Spleen (tissue), 11 donors: Measurements from ENCODE around the gene MRPS34. TPM values are rescaled to one million over a fixed set of nuclear protein-coding genes. Genes with fewer than 3 reads are reported as not detected.

Source experiments
- DNase-seq: peaks from one replicate; pipeline ENCODE4 v3.0.0-alpha.2; 2020
- H3K27ac ChIP-seq, 8 donors: fragments of 200-600 bp; sonication (generic) in 7 of 8; 1 replicate in 4 of 8; 2 replicates in 4 of 8; pipeline versions ENCODE4 v1.5.0 to v1.8.0; 2016 to 2021; ENCODE audit warnings: inconsistent platforms in 4 of 8, mild to moderate bottlenecking in 4 of 8, moderate library complexity in 1 of 8
- H3K27me3 ChIP-seq, 7 donors: fragments of 200-600 bp; sonication (generic) in 6 of 7; replicated peaks in 1 of 7; 1 replicate in 4 of 7; 2 replicates in 3 of 7; pipeline versions ENCODE4 v1.5.0 to v1.8.0; 2016 to 2021; ENCODE audit warnings: inconsistent platforms in 3 of 7, mild to moderate bottlenecking in 1 of 7
- H3K36me3 ChIP-seq, 6 donors: fragments of 200-600 bp; sonication (generic) in 5 of 6; 1 replicate in 4 of 6; 2 replicates in 2 of 6; pipeline versions ENCODE4 v1.5.0 to v1.8.0; 2016 to 2021; ENCODE audit warnings: inconsistent platforms in 2 of 6
- H3K4me1 ChIP-seq, 6 donors: fragments of 200-600 bp; sonication (generic) in 5 of 6; 1 replicate in 3 of 6; 2 replicates in 3 of 6; pipeline versions ENCODE4 v1.5.0 to v1.8.0; 2016 to 2021; ENCODE audit warnings: inconsistent platforms in 3 of 6
- H3K4me3 ChIP-seq, 8 donors: fragments of 200-600 bp; sonication (generic) in 7 of 8; 1 replicate in 4 of 8; 2 replicates in 4 of 8; pipeline versions ENCODE4 v1.5.0 to v1.8.0; 2016 to 2021; ENCODE audit warnings: inconsistent platforms in 4 of 8, mild to moderate bottlenecking in 4 of 8, moderate library complexity in 2 of 8
- H3K9me3 ChIP-seq, 8 donors: fragments of 200-600 bp; sonication (generic) in 7 of 8; 1 replicate in 4 of 8; 2 replicates in 4 of 8; pipeline versions ENCODE4 v1.5.0 to v1.8.0; 2016 to 2021; ENCODE audit warnings: inconsistent platforms in 4 of 8
- CTCF ChIP-seq, 11 experiments: fragments of 200-600 bp in 7 of 11; fragments of 450-650 bp in 4 of 11; sonication (generic) in 4 of 11; IDR thresholded peaks in 8 of 11; conservative IDR thresholded peaks in 3 of 11; 1 replicate in 7 of 11; 2 replicates in 4 of 11; pipeline versions ENCODE4 v1.4.0 to v1.8.0; 2016 to 2021; ENCODE audit warnings: antibody characterized with exemption in 11 of 11, inconsistent platforms in 4 of 11, mild to moderate bottlenecking in 1 of 11
- POLR2A ChIP-seq, 3 donors: fragments of 450-650 bp; IDR thresholded peaks; one replicate each; pipeline ENCODE4 v1.5.1; 2017; ENCODE audit warnings: antibody characterized with exemption in 3 of 3, mild to moderate bottlenecking in 1 of 3
- POLR2AphosphoS5 ChIP-seq, 3 donors: sonication (generic); formaldehyde crosslinking; IDR thresholded peaks; one replicate each; pipeline ENCODE4 v1.5.1; 2017; ENCODE audit warnings: antibody characterized with exemption in 3 of 3
- WGBS, 5 donors: extraction: QIAGEN DNeasy Blood & Tissue Kit in 3 of 5; methylation state at CpG; one replicate each; pipeline versions ENCODE4 v1.1.5 to v1.1.7; 2013 to 2018; 5-methylcytosine and 5-hydroxymethylcytosine counted together
- intact Hi-C: fragments of 100-400 bp; cut with DNase I; formaldehyde crosslinking; loops from one replicate; pipeline ENCODE4 v1.15.0; 2023; ENCODE audit warnings: low total_unique reads
- polyA plus RNA-seq, 3 donors: library from polyadenylated mRNA; stranded (reverse); fragments of 200-250 nt; gene quantifications; one replicate each; pipeline ENCODE4 v1.2.1, GENCODE V29; 2013
- total RNA-seq, 7 donors: library from RNA; depleted of rRNA in 3 of 7; stranded (reverse); fragments of >200 nt in 3 of 7; fragmentation: NEBNext Ultra II Directional in 4 of 7; extraction: Animal tissue kit (Norgen Biotek cat#: 25700) in 4 of 7; gene quantifications; one replicate each; pipeline versions ENCODE4 v1.1.0 to v1.2.1, GENCODE V29; 2016 to 2021
- donor health status: healthy with polysubstance abuse.
- donor health status: DM: no; HTN: no; CAD: no; lungs with moderate emphysema.
- donor health status: DM: no; HTN: no; CAD: no.
- donor health status: Bipolar disorder and iron deficiency.
- donor health status: healthy.
- donor health status: DM: no; HTN: no; CAD: no.
- donor health status: DM: yes; HTN: yes; CAD: no.

The MRPS34 gene
- total and polyA plus RNA-seq, 10 donors = 49.9 to 157 (median 63.8) TPM

DNA sequence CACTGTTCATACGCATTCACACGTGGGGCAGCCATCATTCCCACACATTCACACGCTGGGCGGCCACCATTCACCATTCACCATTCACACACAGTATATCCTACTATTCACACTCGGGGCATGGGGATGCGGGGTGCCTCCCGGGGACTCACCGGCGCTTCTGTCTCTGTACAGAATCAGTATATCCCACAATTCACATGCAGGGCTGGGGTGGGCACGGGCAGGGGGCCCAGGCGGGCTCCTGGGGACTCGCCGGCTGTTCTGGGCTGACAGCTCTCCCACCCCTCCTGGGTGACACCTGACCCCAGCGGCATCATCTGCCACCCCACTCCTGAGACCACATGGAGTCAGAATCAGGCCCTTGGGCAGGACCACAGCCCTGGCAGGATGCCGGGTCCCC is 11.2 kb downstream of the MRPS34 start:
- H3K9me3 ChIP-seq = no peaks in the 10 kb centered on the region
- intact Hi-C loops = no loop called here
- WGBS, 5 donors = 92 to 96% (median 93%) methylated on average over 10 to 15 of the region's 15 CpGs
- DNase-seq = peak; percentile 58
- H3K4me1 ChIP-seq = peaks cover 0 to 8% (median 0%) of the 10 kb centered on the region in 6 donors
- TF ChIP-seq POLR2A (IDR thresholded peaks at IDR 0.05) = no peak
- TF ChIP-seq CTCF (IDR thresholded peaks at IDR 0.05 in 8 of 11, conservative IDR thresholded peaks at IDR 0.05 in 3 of 11) = no peak
- TF ChIP-seq POLR2AphosphoS5 (IDR thresholded peaks at IDR 0.05) = no peak
- H3K27ac ChIP-seq = no peak overlapping the region
- no peaks in the 10 kb centered on the region for H3K27me3 ChIP-seq
- no peak overlapping the region for H3K4me3 ChIP-seq
- peaks cover 0 to 100% (median 80%) of the 10 kb centered on the region in 6 donors for H3K36me3 ChIP-seq

- Histone ChIP-seq H3K27me3 (no peaks in the 10 kb centered on the region), H3K4me3 (no peak overlapping the region), H3K9me3 (no peaks in the 10 kb centered on the region), H3K4me1 (peaks cover 0 to 8% (median 0%) of the 10 kb centered on the region in 6 donors), H3K36me3 (peaks cover 0 to 98% (median 72%) of the 10 kb centered on the region in 6 donors), H3K27ac (no peak overlapping the region)
- no peak for DNase-seq
- WGBS, 5 donors = 84 to 97% (median 94%) methylated on average over 10 to 15 of the region's 15 CpGs
- TF ChIP-seq POLR2AphosphoS5 (IDR thresholded peaks at IDR 0.05) = peak in 1 of 3 donors; percentile 42
- TF ChIP-seq POLR2A (IDR thresholded peaks at IDR 0.05) = no peak
- intact Hi-C loops = no loop called here
These were observed 12.0 kb downstream of the MRPS34 start for GRCh38 chr16:1760911-1761310.

DNA sequence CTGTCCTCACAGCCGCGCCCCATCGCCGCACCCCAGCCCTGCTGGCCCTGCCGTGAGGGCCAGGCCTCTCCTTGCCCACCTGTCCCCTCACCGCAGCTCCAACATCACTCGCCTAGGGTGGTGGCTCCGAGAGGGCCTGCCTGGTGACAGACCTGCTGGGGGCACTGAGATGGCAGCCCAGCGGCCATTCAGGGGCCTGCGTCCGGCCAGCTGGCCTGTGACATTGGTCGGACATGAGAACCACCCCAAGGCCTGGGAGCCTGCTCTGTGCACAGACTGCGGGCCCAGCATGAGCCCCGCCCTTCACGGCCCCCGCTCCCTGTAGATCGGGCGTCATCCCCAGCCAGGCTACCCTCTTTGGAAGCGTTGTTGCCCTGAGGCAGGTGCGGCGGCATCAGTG is 13.4 kb downstream of the MRPS34 start:
- H3K9me3 ChIP-seq = no peaks in the 10 kb centered on the region
- H3K36me3 ChIP-seq = peaks cover 0 to 98% (median 61%) of the 10 kb centered on the region in 6 donors
- H3K27ac ChIP-seq = no peak overlapping the region
- intact Hi-C loops = no loop called here
- peaks cover 0 to 8% (median 0%) of the 10 kb centered on the region in 6 donors for H3K4me1 ChIP-seq
- peak; percentile 50 for DNase-seq
- no peak overlapping the region for H3K4me3 ChIP-seq
- 94 to 97% (median 96%) methylated on average over 16 to 21 of the region's 21 CpGs for WGBS, 5 donors
- TF ChIP-seq POLR2AphosphoS5 (IDR thresholded peaks at IDR 0.05) = no peak
- TF ChIP-seq CTCF (IDR thresholded peaks at IDR 0.05 in 8 of 11, conservative IDR thresholded peaks at IDR 0.05 in 3 of 11) = no peak
- TF ChIP-seq POLR2A (IDR thresholded peaks at IDR 0.05) = no peak
- no peaks in the 10 kb centered on the region for H3K27me3 ChIP-seq

GRCh38 chr16:1758923-1759322 is 14.0 kb downstream of the MRPS34 start:
- Histone ChIP-seq H3K4me3 (no peak overlapping the region), H3K36me3 (peaks cover 0 to 98% (median 61%) of the 10 kb centered on the region in 6 donors), H3K9me3 (no peaks in the 10 kb centered on the region), H3K4me1 (peaks cover 0 to 8% (median 0%) of the 10 kb centered on the region in 6 donors), H3K27ac (no peak overlapping the region), H3K27me3 (no peaks in the 10 kb centered on the region)
- TF ChIP-seq CTCF (IDR thresholded peaks at IDR 0.05 in 8 of 11, conservative IDR thresholded peaks at IDR 0.05 in 3 of 11) (no peak), POLR2AphosphoS5 (IDR thresholded peaks at IDR 0.05) (no peak), POLR2A (IDR thresholded peaks at IDR 0.05) (no peak)
- intact Hi-C loops = no loop called here
- DNase-seq = peak; percentile 59
- 92 to 95% (median 94%) methylated on average over 18 of the region's 18 CpGs for WGBS, 5 donors
